ENCODE results near the gene FAXDC2.

The FAXDC2 gene

DNA sequence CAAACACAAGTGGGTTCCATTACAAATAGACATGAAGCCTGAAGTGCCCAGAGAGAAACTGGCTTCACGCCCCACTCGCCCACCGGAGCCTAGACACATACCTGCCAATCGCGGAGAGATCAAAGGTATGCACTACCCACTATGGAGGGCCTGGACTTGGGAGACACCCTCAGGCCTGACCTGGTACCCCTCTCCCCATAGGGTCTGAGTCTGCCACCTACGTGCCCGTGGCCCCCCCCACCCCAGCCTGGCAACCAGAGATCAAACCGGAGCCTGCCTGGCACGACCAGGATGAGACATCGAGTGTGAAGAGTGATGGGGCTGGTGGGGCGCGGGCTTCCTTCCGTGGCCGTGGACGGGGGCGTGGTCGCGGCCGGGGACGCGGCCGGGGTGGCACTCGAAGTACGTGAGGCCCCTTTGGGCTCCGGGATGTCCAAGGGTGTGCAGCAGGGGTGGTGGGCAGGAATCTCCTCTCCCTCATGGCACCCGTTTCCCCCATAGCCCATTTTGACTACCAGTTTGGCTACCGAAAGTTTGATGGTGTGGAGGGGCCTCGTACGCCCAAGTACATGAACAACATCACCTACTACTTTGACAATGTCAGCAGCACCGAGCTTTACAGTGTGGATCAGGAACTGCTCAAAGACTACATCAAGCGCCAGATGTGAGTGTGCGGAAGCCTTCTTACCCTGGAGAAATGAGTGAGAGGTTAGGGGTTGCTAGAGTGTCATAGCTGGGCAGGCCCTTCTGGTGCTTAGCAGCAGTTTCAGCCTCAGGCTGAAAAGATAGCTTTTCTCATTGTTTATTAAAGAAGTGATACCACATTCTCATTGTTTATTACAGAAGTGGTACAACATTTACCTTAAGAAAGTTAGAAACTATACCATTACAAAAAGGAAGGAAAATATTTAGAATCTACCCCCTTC is 56.5 kb downstream of the FAXDC2 start:
- no peak for DNase-seq

DNA sequence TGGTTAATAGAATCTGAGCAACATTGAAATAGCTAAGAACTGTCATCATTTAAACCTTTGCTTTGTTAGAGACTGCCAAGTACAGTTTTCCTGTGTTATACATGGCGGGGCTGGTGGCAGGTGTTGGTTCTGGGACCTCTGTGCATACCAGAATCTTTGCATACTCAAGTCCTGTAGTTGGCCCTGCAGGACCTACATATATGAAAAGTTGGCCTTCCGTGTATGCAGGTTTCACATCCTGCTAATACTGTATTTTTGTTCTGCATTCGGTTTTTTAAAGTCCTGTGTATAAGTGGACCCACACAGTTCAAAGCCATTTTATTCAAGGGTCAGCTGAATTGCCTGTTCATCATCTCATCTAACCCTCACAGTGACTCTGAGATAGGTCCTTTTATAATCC is 58.9 kb downstream of the FAXDC2 start:
- DNase-seq: no peak

DNA sequence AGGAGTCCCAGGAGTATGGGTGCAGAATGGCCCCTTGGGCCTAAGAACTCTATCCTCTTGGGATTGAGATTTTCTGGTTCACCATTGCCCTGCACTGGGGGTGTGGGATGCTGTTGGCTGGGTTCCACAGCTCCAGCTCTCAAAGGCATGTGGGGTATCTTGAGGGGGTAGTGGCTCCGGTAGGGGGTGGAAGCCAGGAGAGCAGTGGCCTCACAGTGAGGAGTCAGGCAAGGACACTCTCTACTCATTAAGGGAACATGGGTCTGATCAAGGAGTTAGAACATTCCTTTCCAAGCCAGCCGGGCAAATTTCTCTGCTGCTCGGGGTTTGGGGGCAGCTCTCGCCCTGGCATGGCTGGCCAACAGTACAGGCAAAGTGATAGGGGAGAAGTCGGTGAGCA is 62.2 kb downstream of the FAXDC2 start:
- no peak for DNase-seq

DNA sequence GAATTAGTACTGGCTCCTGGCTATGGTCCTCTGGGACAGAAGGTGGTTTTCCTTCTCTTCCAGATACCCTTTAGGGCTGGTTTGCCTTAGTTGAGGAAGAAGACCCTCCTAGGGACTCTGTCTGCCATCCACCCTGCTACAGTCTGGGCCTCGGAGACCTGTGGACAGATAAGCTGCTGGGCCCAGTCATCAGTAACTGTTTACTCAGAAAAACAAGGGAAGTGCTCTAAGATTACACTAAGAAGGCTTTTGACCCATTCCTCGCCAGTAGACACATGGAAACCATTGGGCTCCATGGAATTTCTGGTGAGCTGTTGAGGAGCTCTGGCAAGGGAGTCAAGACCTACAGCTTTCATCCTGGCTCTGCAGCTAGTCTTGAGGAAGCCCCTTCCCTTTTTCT is 64.0 kb downstream of the FAXDC2 start:
- DNase-seq: no peak

DNA sequence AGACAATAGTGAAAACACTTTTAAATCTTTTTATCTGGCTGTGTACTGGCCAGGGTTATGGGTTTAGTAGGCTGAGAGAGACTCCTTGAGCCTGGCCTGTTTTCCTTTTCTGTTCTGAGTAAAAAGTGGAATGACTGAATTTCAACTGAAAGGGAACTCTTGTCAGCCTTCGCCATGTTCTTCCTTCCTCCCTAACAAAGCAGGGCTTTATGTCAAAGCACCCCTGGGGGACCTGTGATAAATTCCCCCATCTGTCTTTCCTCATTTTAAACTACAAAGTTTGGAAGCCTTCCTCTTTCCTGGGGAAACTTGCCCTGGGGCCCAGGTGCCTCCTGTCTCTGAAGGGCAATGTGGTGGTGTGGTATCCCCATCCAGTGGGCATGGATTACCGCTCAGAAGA is 65.5 kb downstream of the FAXDC2 start:
- DNase-seq: no peak

DNA sequence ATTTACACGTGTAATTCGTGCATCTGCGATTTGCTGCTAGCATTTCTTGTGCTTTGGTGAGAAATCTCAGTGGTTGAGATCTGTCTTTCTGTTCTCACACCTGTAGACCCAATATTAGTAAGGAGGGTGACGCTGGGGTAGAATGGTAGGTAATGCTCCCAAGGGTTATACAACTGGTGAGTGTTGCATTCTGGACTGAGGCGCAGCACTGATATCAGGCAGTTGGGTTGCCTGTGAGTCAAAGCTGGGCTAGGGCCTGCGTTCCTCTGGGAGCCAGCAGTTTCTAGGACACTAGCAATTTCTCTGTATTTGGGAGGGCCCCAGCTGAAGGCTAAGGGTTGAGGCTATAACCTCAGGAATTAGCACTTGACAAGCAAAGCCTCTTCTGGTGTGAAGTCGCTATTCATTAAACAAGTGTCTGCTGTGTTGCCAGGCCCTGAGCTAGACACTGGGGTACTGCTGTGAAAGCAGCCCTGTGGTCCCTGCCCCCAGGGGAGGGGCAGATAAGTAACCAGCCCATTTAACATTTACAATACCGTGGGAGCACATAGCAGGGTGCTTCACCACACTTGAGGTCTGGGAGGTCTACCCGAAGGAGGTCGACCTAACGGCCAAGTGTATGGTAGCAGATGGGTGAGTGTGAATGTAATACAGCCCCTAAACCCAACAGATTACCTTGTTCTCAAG is 66.5 kb downstream of the FAXDC2 start:
- no peak for DNase-seq

DNA sequence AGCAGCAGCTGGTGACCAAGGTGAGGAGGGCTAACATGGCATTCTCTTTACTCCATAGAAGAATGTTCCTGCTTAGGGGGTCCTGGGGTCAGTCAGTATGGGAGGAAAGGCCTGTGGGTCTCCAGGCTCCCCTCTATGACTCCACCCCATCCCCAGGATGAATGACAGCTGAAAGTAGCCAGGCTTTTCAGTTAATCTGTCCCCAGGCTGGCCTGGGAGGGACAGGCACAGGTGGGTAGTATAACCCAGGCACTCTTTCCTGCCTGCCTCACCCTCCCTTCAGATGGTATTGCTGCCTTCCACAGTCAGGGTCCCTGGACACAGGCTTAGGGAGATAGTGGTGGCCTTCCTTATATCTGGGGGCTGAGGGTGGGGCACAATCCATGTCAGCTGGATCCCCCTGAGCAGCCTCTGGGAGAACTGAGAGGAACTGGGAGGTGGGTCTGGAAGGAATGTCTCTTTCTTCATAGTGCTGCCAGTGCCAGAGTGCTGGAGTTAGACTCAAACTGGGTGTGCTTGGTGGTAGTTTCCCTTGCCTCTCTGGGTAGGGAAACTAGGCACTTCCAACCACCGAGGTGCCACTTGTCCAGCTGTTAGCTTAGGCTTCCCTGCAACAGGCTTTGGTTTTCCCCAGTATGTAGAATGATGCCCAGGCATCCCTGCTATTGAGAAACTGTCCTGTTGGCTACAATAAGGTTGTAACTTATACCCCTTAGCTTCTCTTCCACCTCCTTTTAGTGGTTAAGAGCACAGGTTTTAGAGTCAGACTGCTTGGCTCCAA is 67.4 kb downstream of the FAXDC2 start:
- DNase-seq: no peak

DNA sequence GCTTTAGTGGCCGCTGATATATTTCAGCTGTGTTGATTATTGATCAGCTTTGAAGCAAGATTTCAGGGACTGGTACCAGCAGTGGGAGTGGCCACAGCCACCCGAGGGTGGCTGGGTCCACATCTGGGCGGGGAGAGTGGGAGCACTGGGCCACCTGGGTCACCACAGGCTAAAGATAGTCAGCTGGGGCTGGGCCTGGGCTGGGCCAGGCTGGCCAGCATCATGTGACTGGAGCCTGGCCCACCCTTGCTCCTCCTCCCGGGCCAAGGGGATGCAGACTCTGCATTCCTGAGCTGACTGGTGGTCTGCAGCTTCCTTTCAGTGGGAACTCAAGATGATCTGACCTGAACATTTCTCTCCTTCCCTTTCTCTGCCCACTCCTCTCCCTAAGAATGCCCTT is 68.1 kb downstream of the FAXDC2 start:
- no peak for DNase-seq

DNA sequence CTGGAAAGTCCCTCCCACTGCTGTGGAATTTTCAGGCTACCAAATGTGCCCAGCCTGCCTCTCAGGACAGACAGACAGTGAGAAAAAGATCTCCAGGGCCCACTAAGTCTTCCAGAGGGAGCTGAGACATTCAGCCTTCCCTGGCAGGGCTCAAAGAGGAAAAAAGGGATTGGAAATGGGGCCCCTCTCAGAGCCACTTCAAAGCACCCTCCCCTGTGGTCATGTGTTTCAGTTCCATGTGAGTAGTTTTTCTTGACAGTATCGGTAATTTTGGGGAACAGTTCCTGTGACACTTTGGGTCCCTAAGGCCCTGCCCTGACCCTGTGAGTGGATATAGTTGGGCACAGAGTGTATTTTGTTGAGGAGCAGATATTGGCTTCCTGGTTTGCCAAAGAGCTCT is 70.3 kb downstream of the FAXDC2 start:
- DNase-seq: no peak

DNA sequence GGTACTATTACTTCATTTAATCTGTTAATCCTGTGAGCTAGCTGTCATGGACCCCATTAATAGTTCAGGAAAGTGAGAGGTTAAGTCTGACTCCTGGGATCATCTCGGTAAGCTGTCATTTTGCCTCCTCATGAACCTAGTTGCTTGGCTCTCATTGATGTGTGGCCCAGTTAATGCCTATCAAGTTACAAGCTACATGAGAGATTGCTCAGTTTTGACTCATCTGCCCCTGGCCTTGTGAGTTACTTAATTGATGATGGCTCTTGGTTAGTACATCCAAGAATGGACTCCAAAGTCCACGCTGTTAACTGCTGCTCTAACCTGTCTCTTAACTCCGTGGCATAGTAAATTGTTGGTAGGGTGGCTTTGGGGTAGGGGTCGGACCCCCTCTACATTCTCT is 71.3 kb downstream of the FAXDC2 start:
- DNase-seq: no peak

DNA sequence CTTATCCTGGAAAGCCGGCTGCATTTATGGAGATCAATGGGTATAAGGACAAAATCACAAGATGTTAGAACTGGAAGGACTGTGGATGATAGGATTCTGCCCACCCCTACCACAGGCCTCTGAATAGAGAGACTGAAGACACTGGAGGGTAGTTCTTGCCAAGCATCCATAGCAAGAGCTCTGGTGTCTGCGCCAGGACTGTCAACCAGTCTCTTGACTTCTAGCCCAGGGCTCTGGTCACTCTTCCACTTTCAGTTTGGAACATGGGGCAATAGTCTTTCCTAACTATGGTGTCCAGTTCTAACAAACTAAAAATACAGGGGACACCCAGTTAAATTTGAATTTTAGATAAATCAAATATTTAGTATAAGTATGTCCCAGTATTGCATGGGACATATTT is 71.9 kb downstream of the FAXDC2 start:
- DNase-seq: no peak

DNA sequence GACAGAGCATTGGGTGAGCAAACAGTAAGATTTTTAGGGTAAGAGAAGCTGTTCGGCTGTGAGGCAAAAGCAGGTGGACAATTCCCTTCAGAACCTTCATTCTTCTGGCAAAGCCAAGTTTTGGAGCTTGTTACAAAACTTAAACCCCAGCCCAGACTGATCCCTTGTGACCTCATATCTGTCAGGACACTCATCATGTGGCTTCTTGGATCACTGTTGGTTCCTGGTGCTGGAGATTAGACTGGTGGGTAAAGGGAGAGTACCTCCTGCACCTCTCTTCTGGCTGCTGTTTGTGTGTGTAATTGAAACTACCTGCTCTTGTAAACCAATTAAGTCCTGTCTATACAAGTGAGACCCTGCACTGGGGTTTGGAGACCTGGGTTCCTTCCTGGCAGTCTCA is 74.2 kb downstream of the FAXDC2 start:
- no peak for DNase-seq

DNA sequence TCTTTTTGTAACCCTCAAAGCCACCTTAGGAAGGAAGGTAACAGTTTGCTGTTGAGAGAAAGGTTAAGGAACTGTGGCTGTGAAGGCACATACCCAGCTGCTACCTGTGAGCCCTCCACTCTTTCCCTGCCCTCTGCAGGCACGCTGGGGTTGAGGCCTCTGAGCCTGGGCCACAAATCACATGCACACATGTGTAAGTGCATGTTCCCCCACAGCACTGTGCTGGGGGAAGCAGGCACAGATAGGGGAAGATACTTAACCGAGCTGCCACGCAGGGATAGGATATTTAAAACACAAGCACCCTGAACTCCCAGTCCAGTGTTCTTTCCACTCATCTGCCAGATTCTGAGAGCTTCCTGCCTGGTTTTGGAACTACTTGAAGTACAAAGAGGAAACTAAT is 77.1 kb downstream of the FAXDC2 start:
- DNase-seq: no peak

DNA sequence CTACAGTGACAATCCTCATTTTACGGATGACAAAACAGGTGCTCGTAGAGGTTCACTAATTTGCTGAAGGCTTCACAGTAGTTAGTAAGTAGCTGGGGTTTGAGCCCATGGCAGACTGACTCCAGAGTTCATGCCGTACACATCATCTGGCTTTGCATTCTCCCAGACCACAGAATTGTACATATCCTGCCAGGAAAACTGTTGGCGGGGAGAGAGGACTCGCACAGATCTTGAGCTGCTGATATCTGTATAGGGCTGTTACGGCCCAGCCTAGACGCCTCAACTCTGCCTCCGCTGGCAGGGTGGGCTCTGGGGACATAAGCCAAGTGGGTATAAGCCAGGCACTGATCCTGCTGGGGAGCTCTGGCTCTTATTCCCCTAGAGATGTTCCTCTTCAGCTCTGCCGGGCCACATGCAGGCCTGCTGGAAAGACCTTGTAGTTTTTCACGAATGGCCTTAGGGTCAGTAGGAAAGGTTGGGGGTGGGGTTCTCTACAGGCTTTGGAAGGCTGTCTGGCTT is 79.0 kb downstream of the FAXDC2 start:
- DNase-seq: no peak

DNA sequence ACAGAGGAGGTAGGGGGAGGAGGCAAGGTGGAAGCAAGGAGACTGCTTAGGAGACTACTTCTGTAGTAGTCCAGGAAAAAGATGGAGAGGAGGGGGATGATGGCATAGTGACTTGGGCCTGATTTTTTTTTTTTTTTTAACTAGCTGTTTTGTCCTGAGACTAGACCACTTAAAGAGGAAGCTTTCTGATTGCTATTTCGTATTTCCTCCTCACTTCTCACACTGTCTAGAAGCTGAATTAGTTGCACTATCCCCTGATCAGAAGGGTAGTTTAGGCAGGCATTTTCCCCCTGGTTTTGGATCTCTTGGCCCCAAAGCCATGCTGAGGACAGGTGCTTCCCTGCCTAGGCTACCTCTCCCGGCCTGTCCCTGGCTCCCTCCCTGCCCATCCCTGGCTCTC is 80.3 kb downstream of the FAXDC2 start:
- DNase-seq: no peak
